Motor neuron (in vitro differentiated cells): ENCODE measurements around the gene PMM2. TPM values are rescaled to one million over a fixed set of nuclear protein-coding genes. Genes with fewer than 3 reads are reported as not detected.
"Not testable (repeated sequence)": the region's sequence is repeated elsewhere in the genome, so short reads cannot be mapped to it uniquely, and the experiment has no call there.

Source experiments
- ATAC-seq, 8 experiments: fragments of 200-7000 bp; cut with Tn5 transposase; replicated peaks in 6 of 8; 2 replicates each; pipeline ENCODE4 v1.8.0; 2021; ENCODE audit warnings: mild to moderate bottlenecking in 8 of 8, moderate library complexity in 8 of 8
- H3K27ac ChIP-seq, 2 donors: fragments of 250-450 bp; sonication (Bioruptor Pico); 2 replicates each; pipeline ENCODE4 v1.9.0; 2021; ENCODE audit warnings: antibody characterized with exemption in 2 of 2, mild to moderate bottlenecking in 2 of 2, moderate library complexity in 1 of 2
- H3K4me1 ChIP-seq, 2 donors: fragments of 250-450 bp; sonication (Bioruptor Pico); replicated peaks in 1 of 2; 2 replicates each; pipeline ENCODE4 v1.6.1; 2021; ENCODE audit warnings: antibody characterized with exemption in 2 of 2, mild to moderate bottlenecking in 2 of 2, moderate library complexity in 1 of 2
- H3K4me3 ChIP-seq, 5 donors: fragments of 250-450 bp; sonication (Bioruptor Pico); 2 replicates each; pipeline ENCODE4 v1.9.0; 2021; ENCODE audit warnings: antibody characterized with exemption in 5 of 5, mild to moderate bottlenecking in 5 of 5, moderate library complexity in 4 of 5
- WGBS, 10 experiments: fragments of 450-650 bp; shearing (Covaris generic); methylation state at CpG; one replicate each; pipeline ENCODE4 v1.0.0; 2022; 5-methylcytosine and 5-hydroxymethylcytosine counted together
- in situ Hi-C, 9 experiments: fragments of 400-800 bp; cut with MboI; loops; one replicate each; pipeline ENCODE4 v1.15.0; 2021; ENCODE audit warnings: low sequenced_read_pairs in 9 of 9, low pct_unique_long_range_greater_than_20kb in 2 of 9; ENCODE audit not compliant: unreplicated experiment in 9 of 9
- total RNA-seq, 8 experiments: library from RNA; unstranded; fragments of 300-600 nt; gene quantifications; 2 replicates each; pipeline versions ENCODE4 v1.2.3 to v1.2.4, GENCODE V29; 2022

PMM2 gene
- 10 to 100 TPM; 14.5 to 58.6 (median 34.6) TPM for total RNA-seq

- Histone ChIP-seq H3K4me1 (peaks cover 12% of the 10 kb centered on the region in 2 donors), H3K4me3 (peak within 1 kb of the TSS; percentile 63 to 96 (median 89)), H3K27ac (peak within 1 kb of the TSS; percentile 94 to 99)
- 0 to 4% (median 0%) methylated on average over 3 to 34 of the region's 61 CpGs; no CpG with 5 or more reads in 4 of the 10 experiments for WGBS, 10 experiments
- in situ Hi-C loops, result loop anchor here in 7 of 9 experiments (10.0 to 25.0 kb wide), 3 partner anchors 123 to 135 kb away; partner anchors contain the start of gene ABAT (in 5 of the 7)
- ATAC-seq, result peak; percentile 90 to 99 (median 97)
Observed at GRCh38 chr16:8797364-8798173, at the start of gene PMM2, which contains the start of gene TMEM186. PMM2 (plus strand) TSS chr16:8797839; CDS start chr16:8797883, 44 bp downstream. TMEM186 (minus strand) TSS chr16:8797639; CDS start chr16:8797614, 25 bp downstream.

- H3K27ac ChIP-seq, ATAC-seq, H3K4me1 ChIP-seq, H3K4me3 ChIP-seq, in situ Hi-C loops: not testable (repeated sequence)
- WGBS, 10 experiments, result 61 to 98% (median 83%) methylated on average over 3 to 9 of the region's 9 CpGs; no CpG with 5 or more reads in 1 of the 10 experiments
Observed at GRCh38 chr16:8748944-8749343, 48.7 kb upstream of the PMM2 start.

- Histone ChIP-seq H3K27ac (no peak overlapping the region), H3K4me1 (no peaks in the 10 kb centered on the region), H3K4me3 (no peak overlapping the region)
- WGBS, 10 experiments, result 51 to 100% (median 77%) methylated on average over 1 to 10 of the region's 14 CpGs; no CpG with 5 or more reads in 4 of the 10 experiments
- peak; percentile 54 to 94 (median 65) for ATAC-seq
- in situ Hi-C loops, result no loop called here
Observed at GRCh38 chr16:8751481-8752311, 45.9 kb upstream of the PMM2 start.

- in situ Hi-C loops, result no loop called here
- H3K4me3 ChIP-seq, result no peak overlapping the region
- ATAC-seq, result no peak
- H3K27ac ChIP-seq, result no peak overlapping the region
- 0 to 80% (median 19%) methylated on average over 1 to 2 of the region's 2 CpGs; no CpG with 5 or more reads in 4 of the 10 experiments for WGBS, 10 experiments
- no peaks in the 10 kb centered on the region for H3K4me1 ChIP-seq
Observed at GRCh38 chr16:8752706-8753105, 44.9 kb upstream of the PMM2 start.

- Histone ChIP-seq H3K27ac (no peak overlapping the region), H3K4me1 (no peaks in the 10 kb centered on the region), H3K4me3 (no peak overlapping the region)
- WGBS, 10 experiments, result 0 to 90% (median 63%) methylated on average over 1 to 7 of the region's 9 CpGs
- ATAC-seq, result no peak
- in situ Hi-C loops, result no loop called here
Observed at GRCh38 chr16:8753416-8754054, 44.1 kb upstream of the PMM2 start.

GRCh38 chr16:8756755-8757154 is 40.9 kb upstream of the PMM2 start:
- 40 to 100% (median 90%) methylated on average over 1 to 4 of the region's 5 CpGs; no CpG with 5 or more reads in 3 of the 10 experiments for WGBS, 10 experiments
- H3K4me1 ChIP-seq, result no peaks in the 10 kb centered on the region
- peak in 1 of 8 experiments; percentile 36 for ATAC-seq
- no peak overlapping the region for H3K4me3 ChIP-seq
- no peak overlapping the region for H3K27ac ChIP-seq
- in situ Hi-C loops, result no loop called here

GRCh38 chr16:8758022-8758421 is 39.6 kb upstream of the PMM2 start:
- no peak for ATAC-seq
- Histone ChIP-seq H3K4me1 (no peaks in the 10 kb centered on the region), H3K27ac (no peak overlapping the region), H3K4me3 (no peak overlapping the region)
- WGBS, 10 experiments, result 75 to 100% (median 94%) methylated on average over 1 to 4 of the region's 6 CpGs; no CpG with 5 or more reads in 3 of the 10 experiments
- in situ Hi-C loops, result no loop called here

- no peak overlapping the region for H3K27ac ChIP-seq
- peak in 1 of 8 experiments; percentile 41 for ATAC-seq
- no peak overlapping the region for H3K4me3 ChIP-seq
- H3K4me1 ChIP-seq, result peaks cover 9 to 11% of the 10 kb centered on the region in 2 donors
- in situ Hi-C loops, result no loop called here
- WGBS, 10 experiments, result 12 to 100% (median 80%) methylated on average over 1 to 9 of the region's 10 CpGs; no CpG with 5 or more reads in 2 of the 10 experiments
Observed at GRCh38 chr16:8760021-8760420, 37.6 kb upstream of the PMM2 start.

GRCh38 chr16:8761078-8761477 is 36.6 kb upstream of the PMM2 start:
- WGBS, 10 experiments, result 100% methylated on average over 1 of the region's 6 CpGs; no CpG with 5 or more reads in 7 of the 10 experiments
- no peak for ATAC-seq
- H3K4me1 ChIP-seq, result peaks cover 9 to 11% of the 10 kb centered on the region in 2 donors
- no peak overlapping the region for H3K27ac ChIP-seq
- H3K4me3 ChIP-seq, result no peak overlapping the region
- in situ Hi-C loops, result no loop called here

GRCh38 chr16:8762254-8762653 is 35.4 kb upstream of the PMM2 start:
- peaks cover 9 to 11% of the 10 kb centered on the region in 2 donors for H3K4me1 ChIP-seq
- H3K27ac ChIP-seq, result no peak overlapping the region
- no peak overlapping the region for H3K4me3 ChIP-seq
- WGBS, 10 experiments, result 59 to 96% (median 89%) methylated on average over 2 to 4 of the region's 4 CpGs; no CpG with 5 or more reads in 6 of the 10 experiments
- in situ Hi-C loops, result no loop called here
- ATAC-seq, result no peak

- in situ Hi-C loops, result no loop called here
- WGBS, 10 experiments, result 63 to 100% (median 94%) methylated on average over 1 to 3 of the region's 3 CpGs; no CpG with 5 or more reads in 5 of the 10 experiments
- no peak for ATAC-seq
- peaks cover 11 to 17% of the 10 kb centered on the region in 2 donors for H3K4me1 ChIP-seq
- no peak overlapping the region for H3K27ac ChIP-seq
- no peak overlapping the region for H3K4me3 ChIP-seq
Observed at GRCh38 chr16:8763083-8763482, 34.6 kb upstream of the PMM2 start.

- no peak overlapping the region for H3K4me3 ChIP-seq
- H3K4me1 ChIP-seq, result peaks cover 11 to 23% of the 10 kb centered on the region in 2 donors
- WGBS, 10 experiments, result 10 to 95% (median 31%) methylated on average over 2 to 10 of the region's 10 CpGs; no CpG with 5 or more reads in 3 of the 10 experiments
- H3K27ac ChIP-seq, result peak overlapping the region in 1 of 2 donors; percentile 30
- ATAC-seq, result peak in 3 of 8 experiments; percentile 38 to 56 (median 49)
- in situ Hi-C loops, result no loop called here
Observed at GRCh38 chr16:8763899-8764298, 33.7 kb upstream of the PMM2 start.
